Right forelimb (tissue), 1 donor: ENCODE results near the gene ZRANB2.
A peak's percentile ranks its signal among the peaks of the same experiment; 100 is the strongest.

Experiments used
- DNase-seq: peaks from one replicate; pipeline ENCODE4 v3.0.0-alpha.2; 2018

ZRANB2 gene, protein sequence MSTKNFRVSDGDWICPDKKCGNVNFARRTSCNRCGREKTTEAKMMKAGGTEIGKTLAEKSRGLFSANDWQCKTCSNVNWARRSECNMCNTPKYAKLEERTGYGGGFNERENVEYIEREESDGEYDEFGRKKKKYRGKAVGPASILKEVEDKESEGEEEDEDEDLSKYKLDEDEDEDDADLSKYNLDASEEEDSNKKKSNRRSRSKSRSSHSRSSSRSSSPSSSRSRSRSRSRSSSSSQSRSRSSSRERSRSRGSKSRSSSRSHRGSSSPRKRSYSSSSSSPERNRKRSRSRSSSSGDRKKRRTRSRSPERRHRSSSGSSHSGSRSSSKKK

DNA sequence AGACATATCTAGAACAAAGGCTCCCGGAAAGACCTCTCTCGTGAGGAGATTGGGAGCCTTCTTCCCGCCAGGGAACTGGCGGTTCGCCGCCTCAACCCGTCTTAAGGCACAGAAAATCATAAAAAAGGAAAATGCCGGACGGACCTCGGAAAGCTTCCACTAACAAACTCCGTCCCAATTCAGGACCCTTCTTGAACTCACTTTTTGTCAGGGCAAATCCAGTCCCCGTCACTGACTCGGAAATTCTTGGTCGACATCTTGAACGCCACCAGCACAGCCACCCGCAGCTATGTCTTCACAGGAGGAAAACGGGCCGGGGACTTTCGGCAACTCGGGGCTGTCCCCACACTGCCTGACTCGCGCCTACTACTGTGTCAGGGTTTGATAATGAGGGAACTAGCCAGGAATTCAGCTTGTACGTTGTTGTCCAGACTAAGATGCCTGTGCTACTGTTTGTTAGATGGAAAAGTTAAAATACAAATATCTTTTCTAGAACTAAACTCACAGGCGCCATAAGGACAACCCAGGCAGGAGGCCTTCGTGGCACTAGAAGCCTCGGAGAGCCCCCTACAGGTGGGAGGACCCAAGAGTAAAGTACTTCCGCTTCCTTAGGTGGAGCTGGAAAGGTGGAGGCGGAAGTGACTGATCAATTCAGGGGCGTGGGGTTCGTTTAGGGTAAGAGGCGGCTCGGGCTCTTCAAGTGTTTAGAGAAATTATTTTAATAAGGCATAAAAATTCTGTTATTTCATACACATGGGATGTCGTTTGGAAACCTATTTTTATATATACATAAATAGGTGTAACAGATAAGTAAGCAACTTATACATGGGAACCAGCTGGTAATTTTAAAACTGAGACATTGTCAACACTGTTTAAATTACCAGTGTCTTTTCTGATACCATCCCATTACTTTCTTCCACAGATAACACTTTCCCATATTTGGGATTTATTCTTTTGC lies at the start of gene ZRANB2:
Gene ZRANB2 (minus strand): TSS at position 297 of the 958 bp plus-strand sequence. CDS start 40 bp downstream, at position 257.
- peak; percentile 93 for DNase-seq

DNA sequence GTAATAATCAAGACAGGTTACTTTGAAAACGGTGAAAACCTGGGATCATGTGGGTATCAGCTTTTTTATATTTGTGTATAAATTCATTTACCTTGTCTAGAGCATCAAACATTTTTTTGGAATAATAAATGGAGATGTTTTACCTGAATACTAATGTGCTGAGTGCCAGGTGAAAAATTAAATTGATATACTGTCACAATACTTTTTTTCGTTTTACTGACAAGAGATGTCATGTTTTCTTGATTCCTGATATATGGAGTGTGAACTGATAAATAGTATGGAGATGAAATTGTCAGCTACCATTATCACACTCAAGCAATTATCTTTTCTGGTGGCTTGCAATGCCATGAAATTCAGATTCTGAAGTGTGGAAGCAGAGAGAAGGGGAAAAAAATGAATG lies 47.2 kb upstream of the ZRANB2 start:
- DNase-seq, result no peak

DNA sequence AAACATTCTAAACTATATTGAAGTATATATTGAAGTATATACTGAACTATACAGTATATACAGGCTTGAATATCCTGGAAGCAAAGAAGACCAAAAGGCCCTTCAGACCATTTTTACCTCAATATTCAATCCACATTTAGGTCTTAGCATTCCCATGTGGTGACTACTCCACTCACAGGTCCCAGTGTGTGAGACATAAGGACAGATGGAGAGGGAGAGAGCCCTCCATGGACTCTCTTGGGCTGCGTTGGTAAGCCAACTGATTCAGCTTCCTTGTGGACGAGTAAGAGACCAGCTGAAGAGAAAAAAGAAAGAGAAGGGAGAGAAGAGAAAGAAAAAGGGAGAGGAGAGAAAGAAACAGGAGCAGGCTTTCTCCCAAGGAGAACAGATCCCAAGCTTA lies 37.3 kb upstream of the ZRANB2 start:
- no peak for DNase-seq

DNA sequence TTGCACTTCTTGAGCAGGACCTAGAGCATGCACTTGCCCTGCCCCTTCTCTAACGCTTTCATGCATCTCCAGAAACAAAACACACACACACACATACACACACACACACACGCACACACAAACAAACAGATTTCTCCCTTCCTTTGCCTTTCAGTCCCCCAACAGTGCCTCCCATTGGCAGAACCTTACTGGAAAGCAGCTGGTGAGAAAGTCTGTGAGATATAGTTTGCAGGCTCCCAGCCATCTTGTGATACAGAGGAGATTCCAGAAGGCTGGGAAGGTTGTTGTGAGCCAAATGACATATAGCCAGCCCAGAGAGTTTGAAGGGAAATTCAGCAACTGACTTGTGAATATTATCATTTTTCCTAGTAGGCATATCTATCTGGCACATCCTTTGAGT lies 35.9 kb upstream of the ZRANB2 start:
- no peak for DNase-seq

DNA sequence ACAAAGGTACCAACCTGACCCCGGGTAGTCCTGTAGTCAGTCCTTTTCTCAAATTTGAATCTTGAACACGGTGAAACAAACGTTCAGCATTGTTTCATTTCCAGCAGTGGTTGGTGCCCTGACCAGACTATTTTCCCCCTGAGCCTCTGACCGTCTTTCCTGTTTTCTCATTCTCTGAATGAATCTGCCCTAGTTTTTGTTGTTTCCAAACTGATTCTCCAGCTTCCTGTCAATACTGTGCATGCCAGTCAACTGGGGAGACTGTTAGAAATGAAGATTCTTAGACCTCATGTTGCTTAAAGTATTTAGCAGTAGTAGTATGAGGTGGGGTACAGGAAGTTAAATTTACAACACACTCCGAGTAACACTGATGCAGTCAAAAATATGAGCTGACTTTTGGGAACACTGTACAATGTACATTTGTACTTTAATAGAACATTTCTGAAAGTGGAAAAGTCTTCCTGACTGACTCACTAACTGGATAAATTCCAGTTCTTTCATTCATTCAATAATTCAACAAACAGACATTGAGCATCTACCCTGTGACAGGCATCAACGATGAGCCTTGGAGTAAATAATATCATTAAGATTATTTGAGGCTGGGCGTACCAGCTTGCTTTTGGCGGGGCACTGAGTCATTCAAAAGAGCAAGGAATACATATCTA lies 26.0 kb upstream of the ZRANB2 start:
- DNase-seq, result no peak

DNA sequence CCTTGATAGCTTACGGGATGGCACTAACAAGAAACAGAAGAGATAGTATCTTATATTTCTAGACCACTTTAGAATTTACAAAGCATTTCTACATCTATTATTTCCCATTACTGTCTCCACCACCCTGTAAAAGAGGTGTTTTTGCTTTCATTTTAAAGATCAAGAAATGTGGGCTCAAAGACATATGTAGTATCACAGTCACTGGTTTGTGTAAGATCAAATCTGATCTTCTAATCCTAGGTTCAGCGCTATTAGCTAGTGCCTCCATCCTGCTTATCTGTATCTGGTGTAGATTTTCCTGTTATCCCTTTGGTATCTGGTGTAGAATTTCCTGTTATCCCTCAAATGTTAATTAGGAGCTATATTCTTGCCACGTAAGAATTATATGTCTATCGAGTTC lies 23.6 kb upstream of the ZRANB2 start:
- DNase-seq, result no peak

DNA sequence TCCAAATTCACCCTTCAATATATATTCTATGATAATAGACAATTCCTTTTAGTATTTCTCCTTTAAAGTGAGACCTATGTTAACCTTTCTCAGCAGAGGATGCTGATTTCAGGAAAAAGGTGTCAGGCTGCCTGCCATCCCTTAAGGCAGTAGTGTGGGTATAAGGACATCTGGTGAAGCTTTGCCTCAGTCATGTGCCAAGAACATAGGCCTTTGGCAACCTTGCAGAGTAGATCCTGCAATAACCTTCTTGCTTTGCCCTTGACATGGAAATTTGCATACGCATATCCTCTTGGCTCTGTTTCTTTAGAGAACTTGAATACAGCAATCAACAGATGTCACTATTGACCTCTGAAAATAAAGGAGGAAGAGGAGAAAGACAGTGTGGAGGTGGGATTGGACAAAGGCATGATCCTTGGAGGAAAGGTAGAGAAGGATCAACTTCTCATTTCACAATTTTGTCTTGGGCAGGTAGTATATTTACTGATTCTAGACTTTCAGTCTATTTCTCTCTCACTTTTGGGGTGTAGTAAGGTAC lies 21.1 kb upstream of the ZRANB2 start:
- no peak for DNase-seq

DNA sequence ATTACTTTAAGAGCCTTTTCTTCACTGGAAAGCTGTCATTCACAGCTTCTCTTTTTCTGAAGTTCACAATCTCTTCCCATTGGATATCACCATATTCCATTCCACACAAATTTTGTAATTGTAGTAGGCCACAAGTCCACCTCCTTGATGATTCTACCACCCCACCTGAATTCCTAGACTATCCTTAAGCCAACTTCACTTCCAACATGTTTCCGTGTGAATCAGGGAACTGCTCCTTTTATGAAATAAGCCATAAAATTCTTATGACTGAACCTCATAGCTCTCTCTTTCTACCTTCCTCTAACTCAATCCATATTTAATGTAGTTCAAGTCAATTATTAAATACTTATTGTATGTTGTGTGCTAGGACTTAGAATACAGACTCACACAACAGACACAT lies 16.6 kb upstream of the ZRANB2 start:
- DNase-seq, result no peak

DNA sequence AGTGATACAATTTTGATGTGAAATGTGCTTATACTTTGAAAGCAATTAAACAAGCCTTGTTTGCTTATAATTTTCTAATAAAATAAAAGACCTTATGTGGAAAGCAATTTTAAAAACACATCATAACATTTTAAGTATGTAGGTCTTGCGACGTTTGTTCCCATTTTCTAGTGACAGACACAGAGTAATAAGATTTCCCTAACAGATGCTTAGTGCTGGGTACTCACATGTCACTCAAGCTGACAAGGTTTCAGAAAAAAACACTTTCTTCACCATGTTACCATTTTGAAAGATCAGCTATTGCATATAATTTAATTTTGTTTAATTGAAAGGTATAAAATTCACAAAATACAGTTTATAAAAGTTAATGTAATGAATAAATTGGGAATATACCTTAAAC lies 14.1 kb upstream of the ZRANB2 start:
- no peak for DNase-seq

DNA sequence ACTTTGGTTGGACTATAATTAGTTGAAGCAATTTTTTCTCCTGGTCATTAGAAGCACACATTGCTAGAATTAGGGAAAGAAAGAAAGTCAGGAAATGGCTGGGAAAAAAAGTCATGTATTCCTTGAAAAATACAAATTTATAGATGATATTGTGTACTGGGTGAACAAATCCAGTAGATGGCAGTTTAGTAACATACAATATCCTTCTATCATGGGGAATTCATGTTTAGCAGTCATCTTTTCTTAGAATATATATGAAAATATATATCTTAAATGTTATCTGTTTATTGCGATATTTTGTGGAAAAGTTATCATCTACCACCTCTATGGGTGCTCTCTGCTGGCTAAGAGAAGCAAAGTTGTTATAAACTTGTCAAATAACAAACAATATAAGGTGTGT lies 13.1 kb upstream of the ZRANB2 start:
- DNase-seq, result no peak

DNA sequence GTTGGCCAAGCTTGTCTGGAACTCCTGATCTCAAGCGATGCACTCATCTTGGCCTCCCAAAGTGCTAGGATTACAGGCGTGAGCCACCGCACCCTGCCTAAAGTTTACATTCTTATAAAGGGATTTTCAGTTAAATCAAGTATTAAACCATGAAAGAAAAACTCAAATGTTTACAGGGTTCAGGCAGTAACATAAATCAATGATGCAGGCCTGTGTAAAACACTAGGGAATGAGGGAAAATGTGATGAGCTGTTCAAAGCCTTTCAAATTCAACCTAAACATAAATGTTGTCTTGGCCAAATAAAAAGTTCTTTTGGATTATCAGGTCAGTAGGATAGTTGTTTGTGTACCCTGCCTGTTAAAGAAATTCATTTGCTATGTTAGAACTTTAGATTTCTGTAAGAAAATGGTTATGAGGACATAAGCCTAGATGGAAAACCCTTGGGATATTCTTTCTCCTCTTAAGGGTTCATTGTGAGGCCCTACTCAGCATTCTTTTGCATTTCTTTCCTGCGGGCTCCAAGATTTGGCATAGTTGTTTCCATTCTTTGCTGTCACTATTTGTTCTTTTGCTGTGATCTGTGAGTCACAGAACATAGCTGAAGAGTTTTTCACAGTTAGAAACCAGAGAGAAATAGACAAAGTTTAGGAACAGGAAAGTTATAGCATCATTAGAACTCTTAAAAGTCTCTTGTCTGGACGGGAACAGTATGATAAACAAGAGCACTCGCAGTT lies 8.9 kb upstream of the ZRANB2 start:
- no peak for DNase-seq

DNA sequence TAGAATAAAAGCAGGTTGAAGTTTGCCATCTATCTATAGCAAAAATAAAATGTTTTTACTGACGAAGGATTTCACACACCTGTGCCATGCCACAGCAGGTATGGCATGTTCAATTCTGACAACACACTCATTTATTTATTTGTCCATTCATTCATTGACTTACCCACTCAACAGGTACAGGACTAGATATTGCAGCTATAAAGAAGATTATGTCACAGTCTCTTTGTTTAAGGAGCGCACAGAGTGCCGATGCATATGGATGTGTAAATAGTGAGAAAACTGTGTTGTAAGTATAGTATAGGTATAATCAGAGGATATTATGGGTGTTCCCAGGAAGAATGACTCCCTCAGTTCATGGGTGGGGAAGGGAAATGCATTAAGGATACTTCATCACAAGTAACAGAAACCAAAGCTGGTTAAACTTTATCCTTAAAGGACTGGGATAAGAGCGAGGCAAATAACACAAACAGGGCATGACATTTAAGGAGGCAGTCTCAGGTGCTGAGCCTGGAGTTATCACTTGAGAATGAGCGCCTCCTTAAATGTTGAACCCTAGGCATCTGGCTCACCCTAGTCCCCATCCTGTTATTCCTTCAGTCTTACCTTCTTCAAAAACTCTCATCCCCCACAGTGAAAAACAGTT lies 7.9 kb upstream of the ZRANB2 start:
- DNase-seq, result no peak

DNA sequence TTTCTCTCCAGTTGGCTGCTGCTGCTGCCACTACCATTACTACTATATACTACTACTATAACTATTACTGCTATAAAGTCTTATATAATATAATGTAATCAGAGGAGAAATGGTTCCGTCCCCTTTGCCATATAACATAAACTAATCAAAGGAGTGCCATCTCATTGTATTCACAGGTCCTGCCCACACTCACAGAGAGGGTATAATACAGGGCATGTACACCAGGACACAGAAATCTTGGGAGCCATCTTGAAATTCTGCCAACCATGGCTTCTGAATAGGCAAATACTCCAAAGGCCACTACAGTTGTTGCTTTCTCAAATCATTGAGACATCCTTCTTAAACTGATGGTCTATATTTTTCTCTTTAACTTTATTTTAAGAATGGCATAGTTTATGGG lies 6.9 kb upstream of the ZRANB2 start:
- DNase-seq, result no peak

DNA sequence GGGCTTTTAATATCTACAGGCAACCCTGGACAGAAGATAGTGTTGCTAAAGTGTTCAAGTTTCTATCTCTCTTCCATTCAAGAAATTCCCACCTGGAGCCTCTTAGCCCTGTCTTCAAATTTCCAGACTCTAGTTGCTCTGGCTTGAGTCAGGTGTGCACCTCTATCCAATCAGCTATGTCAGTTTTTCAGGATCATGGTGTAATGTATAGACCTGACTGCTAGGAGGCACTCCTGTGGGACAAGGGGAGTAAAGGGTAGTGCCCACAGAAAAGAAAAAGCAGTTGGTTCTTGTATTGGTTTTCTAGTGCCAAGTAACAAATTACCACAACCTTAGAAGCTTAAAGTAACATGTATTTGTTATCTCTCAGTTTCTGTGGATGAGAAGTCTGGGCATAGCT lies 6.2 kb upstream of the ZRANB2 start:
- no peak for DNase-seq

DNA sequence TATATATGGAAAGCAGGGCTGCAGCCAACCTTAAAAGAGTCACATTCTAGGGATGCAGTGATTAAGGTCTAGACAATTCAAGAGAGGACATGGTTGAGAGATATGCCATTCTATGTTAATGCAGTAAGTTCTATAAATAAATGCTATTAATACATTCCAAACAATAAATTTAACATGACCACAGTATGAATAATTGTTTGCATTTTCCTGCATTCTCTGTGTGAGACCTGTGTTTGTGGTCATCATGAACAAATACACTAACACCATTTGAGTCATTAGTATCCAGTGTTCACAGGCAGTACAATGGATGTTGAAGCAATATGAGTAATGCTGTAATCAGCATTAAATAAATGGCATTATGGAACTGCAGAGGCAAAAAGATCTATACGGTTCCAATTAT lies 5.5 kb upstream of the ZRANB2 start:
- no peak for DNase-seq

DNA sequence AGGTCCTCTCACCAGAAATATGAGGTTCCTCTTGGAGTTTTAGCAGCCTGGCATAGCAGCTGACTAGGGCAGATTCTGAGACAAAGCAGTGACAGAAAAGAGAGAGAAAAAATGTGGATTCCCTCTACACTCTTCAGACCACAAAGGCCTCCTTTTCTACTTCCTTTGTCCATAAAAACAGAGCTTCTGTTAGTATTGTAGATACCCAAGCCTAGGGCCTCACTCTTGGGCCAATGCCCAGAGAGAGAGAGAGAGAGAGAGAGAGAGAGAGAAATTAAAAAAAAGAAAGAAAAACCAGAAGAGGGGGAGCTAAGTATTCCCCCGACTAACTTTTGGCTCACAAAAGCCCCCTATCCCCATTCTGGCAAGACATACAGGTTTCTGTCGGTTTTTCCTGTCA lies 2.4 kb upstream of the ZRANB2 start:
- no peak for DNase-seq

DNA sequence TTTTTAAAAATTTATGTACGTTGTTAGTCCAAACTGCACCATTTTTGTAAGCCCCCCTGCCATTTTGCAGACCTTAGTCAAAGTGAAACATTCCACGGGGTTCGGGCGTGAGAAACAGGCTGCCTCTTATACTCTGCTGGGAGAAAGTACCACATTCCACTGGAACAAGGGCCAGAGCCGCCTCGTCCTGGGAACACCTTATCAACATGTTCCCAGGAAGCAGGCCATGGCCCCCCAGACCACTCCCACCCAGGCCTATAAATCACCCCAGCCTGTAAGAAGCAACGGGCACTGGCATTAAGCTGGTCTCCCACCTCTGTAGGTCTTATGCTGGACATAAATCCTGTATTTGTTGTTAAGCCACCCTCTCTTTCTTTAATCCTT lies 854 bp upstream of the ZRANB2 start:
- no peak for DNase-seq

DNA sequence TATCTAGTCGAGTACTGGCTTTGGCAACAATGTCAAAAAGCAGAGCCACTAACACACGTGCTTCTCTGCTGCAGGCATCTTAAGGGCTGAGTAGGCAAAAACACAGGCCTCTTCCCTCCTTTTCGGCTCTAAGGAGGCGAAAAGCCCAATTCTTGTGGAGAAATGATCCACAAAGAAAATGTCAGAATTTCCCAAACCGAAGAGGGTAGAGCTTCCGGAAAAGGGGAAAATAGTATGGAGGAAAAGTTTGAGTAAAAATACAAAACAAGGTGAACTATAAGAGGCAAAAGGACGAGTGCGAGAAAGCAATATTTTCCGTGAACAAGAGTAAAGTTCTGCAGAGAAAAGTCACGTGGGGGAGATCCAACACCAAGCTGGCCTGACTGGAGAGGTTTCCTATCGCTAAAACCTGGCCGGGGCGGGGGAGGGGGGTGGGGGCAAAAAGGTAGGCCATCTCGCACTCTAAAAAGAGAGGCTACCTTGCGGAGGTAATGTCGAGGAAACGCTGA lies 551 bp downstream of the ZRANB2 start:
- DNase-seq, result peak; percentile 52

DNA sequence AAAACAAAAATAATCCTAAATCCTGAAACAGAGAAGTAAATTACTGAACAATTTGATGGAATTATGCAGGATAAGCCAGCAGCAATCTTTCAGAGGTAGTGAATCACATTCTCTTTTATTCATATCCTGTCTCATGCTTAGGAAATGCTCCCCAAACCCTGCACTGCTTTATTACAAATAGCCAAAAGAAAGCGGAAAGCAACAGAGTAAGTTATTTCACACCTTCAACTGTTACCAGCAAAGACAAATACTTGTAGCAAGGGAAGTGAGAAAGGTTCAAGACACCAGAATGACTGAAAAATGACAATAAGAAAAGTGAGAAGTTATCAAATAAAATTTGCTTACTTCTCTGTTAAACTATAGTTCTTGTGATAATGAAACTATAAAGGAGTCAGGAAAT lies 6.2 kb downstream of the ZRANB2 start:
- no peak for DNase-seq

DNA sequence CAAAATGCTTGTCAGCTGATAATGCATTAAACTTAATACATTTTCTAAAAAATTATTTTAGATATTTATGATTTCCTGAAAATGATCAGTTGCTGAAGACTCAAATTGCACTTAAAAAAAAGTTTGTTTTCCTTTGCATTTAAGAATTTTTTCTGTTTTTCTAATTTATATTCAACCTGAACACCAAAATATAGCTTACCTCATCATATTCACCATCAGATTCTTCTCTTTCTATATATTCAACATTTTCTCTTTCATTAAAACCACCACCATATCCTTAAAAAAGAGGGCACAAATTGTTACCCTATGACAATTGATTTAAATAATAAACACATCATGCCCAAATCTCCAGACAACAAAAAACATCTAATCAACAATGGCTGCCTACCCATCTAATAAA lies 8.6 kb downstream of the ZRANB2 start:
- DNase-seq, result no peak

DNA sequence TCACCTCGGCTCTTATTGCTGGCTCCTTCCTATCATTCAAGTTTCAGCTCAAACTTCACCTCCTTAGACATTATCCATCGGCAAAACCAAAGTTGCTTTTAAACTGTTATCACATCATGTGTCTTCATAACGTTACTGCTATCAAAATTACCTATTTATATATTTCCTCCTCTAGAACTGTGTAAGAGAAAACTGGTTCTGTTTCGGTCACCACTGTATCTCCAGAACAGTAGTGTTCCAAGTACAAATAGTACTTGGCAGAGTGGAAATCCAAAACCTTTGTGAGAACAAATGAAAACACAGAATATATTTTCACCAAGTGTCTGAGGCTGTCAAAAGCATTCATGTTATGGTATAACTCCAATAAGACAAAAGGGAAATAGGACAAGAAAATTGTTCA lies 9.1 kb downstream of the ZRANB2 start:
- DNase-seq, result no peak
